Keratinocyte (primary cell): ENCODE measurements around the gene CCDC86. TPM values are rescaled to one million over a fixed set of nuclear protein-coding genes. Genes with fewer than 3 reads are reported as not detected.

ENCODE experiments used
- DNase-seq: peaks from one replicate; pipeline ENCODE4 v3.0.0-alpha.2; 2011; ENCODE audit warnings: low read depth, missing footprints, low spot score
- FAIRE-seq: peaks from 2 replicates; lab custom pipeline; 2011; peaks lifted over from hg19 to GRCh38; lab: Jason Lieb, UNC
- H2AFZ ChIP-seq: 2 replicates; pipeline ENCODE4 v1.6.0; 2012; ENCODE audit warnings: low read length, control low read depth, inconsistent platforms; ENCODE audit not compliant: control insufficient read depth
- H3K27ac ChIP-seq: 2 replicates; pipeline ENCODE4 v1.5.1; 2011; ENCODE audit warnings: low read length; ENCODE audit not compliant: control insufficient read depth, insufficient read depth
- H3K27me3 ChIP-seq: 3 replicates; pipeline ENCODE4 v1.6.0; 2011; ENCODE audit warnings: low read length; ENCODE audit not compliant: control insufficient read depth, insufficient read depth; ENCODE audit errors: extremely low read depth
- H3K36me3 ChIP-seq, 2 experiments: 2 replicates in 1 of 2; 3 replicates in 1 of 2; pipeline ENCODE4 v1.5.1; 2011; ENCODE audit warnings: low read length in 2 of 2, mild to moderate bottlenecking in 1 of 2; ENCODE audit not compliant: control insufficient read depth in 2 of 2, insufficient read depth in 2 of 2; ENCODE audit errors: extremely low read depth in 1 of 2
- H3K4me1 ChIP-seq: 3 replicates; pipeline ENCODE4 v1.5.1; 2011; ENCODE audit warnings: low read length; ENCODE audit not compliant: control insufficient read depth, insufficient read depth; ENCODE audit errors: extremely low read depth
- H3K4me2 ChIP-seq: 3 replicates; pipeline ENCODE4 v1.6.0; 2011; ENCODE audit warnings: low read depth, low read length; ENCODE audit not compliant: control insufficient read depth, insufficient read depth; ENCODE audit errors: extremely low read depth
- H3K4me3 ChIP-seq, 3 experiments: fragments of 200-600 bp in 1 of 3; sonication (generic) in 1 of 3; 2 replicates in 2 of 3; 3 replicates in 1 of 3; pipeline ENCODE4 v1.5.1; 2011 to 2016; ENCODE audit warnings: low read length in 3 of 3, mild to moderate bottlenecking in 3 of 3, control low read depth in 2 of 3, inconsistent platforms in 1 of 3, low read depth in 1 of 3, mixed read lengths in 1 of 3, mixed run types in 1 of 3, moderate library complexity in 1 of 3; ENCODE audit not compliant: control insufficient read depth in 2 of 3, insufficient read depth in 2 of 3; ENCODE audit errors: extremely low read depth in 1 of 3
- H3K79me2 ChIP-seq: 2 replicates; pipeline ENCODE4 v1.6.0; 2012; ENCODE audit warnings: low read length; ENCODE audit not compliant: control insufficient read depth, insufficient read depth
- H3K9ac ChIP-seq: 3 replicates; pipeline ENCODE4 v1.6.0; 2011; ENCODE audit warnings: low read length; ENCODE audit not compliant: control insufficient read depth, insufficient read depth; ENCODE audit errors: extremely low read depth
- H3K9me1 ChIP-seq: 3 replicates; pipeline ENCODE4 v1.6.0; 2011; ENCODE audit warnings: low read length; ENCODE audit not compliant: control insufficient read depth, insufficient read depth; ENCODE audit errors: extremely low read depth
- H3K9me3 ChIP-seq: 2 replicates; pipeline ENCODE4 v1.5.1; 2012; ENCODE audit warnings: low read depth, low read length; ENCODE audit not compliant: control insufficient read depth
- H4K20me1 ChIP-seq: 3 replicates; pipeline ENCODE4 v1.6.0; 2011; ENCODE audit warnings: low read length; ENCODE audit not compliant: control insufficient read depth, insufficient read depth; ENCODE audit errors: extremely low read depth
- EZH2 ChIP-seq: IDR thresholded peaks from one replicate; pipeline ENCODE4 v1.6.1; 2012; ENCODE audit warnings: inconsistent platforms, mild to moderate bottlenecking, low read length, moderate library complexity
- dilution Hi-C: fragments of 300-500 bp; cut with MboI; formaldehyde crosslinking; loops from one replicate; pipeline ENCODE4 v1.7.0; 2020; ENCODE audit warnings: low sequenced_read_pairs; ENCODE audit not compliant: extremely low pct_ligation_motif_present
- polyA plus RNA-seq, 5 experiments: library from polyadenylated mRNA; depleted of rRNA in 3 of 5; stranded (reverse) in 3 of 5; stranded (forward) in 1 of 5; unstranded in 1 of 5; fragments of >200 nt; gene quantifications; 1 replicate in 1 of 5; 2 replicates in 3 of 5; 3 replicates in 1 of 5; pipeline versions ENCODE4 v1.2.1 to v1.2.3, GENCODE V29; 2011 to 2012; ENCODE audit warnings: missing spikeins in 2 of 5, low read depth in 1 of 5, low replicate concordance in 1 of 5
- TF ChIP-seq, protein P1 (sequence below), 3 experiments: IDR thresholded peaks in 1 of 3; conservative IDR thresholded peaks in 1 of 3; optimal IDR thresholded peaks in 1 of 3; 2 replicates in 2 of 3; 3 replicates in 1 of 3; pipeline versions ENCODE3 to v1.5.1; 2011; ENCODE audit warnings: low read length in 3 of 3, mild to moderate bottlenecking in 3 of 3, moderate library complexity in 2 of 3, control low read depth in 1 of 3, inconsistent platforms in 1 of 3; ENCODE audit not compliant: insufficient read depth in 2 of 3; ENCODE audit errors: extremely low read depth in 1 of 3

CCDC86 gene
- polyA plus RNA-seq, 1 donor (not counting 4 experiments of a cell fraction or from before 2014, with no cell fraction given), result 29.3 TPM

DNA sequence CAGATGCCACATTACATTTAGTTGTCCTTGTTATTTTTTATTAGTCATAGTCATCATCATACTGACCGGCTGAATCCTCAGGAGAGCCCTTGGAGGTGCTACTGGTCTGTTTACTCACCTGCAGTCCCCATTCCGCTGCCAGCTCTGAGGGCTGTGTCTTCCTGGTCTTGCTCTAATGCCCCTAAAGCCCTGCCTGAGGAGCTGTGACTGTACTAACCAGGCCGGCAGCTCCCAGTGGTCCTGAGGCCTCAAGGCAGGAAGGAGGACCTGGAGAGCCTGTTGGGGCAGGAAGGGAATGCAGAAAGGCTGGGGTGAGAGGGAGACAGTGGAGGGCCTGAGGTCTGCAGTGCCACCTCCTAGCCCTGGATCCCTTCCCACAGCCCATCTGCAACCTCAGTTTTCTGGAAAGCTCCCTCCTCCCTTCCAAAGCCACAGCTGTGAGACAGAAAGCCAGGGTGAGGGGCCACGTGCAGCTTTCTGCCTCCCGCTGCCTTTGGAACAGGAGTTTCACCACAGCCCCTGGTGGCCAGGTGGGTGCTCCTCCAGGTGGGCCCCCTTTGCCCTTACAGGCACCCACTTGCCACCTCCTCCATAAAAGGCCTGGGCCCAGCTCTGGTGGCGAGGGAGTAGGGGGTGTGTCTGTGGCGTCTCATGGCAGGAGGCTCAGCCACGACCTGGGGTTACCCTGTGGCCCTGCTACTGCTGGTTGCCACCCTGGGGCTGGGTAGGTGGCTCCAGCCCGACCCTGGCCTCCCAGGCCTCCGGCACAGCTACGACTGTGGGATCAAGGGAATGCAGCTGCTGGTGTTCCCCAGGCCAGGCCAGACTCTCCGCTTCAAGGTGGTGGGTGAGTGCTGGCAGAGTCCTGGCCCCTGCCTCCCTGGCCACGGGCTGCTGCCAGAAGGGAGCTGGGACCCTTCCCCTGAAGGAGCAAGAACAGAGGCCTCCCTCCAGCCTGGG, 25.3 kb downstream of the CCDC86 start, which contains the start of gene ZP1:
ZP1 (plus strand) TSS at position 632 of the 960 bp plus-strand sequence; CDS start at position 652, 20 bp downstream.
- no peaks in the 10 kb centered on the region for H3K4me1 ChIP-seq
- no peak for TF ChIP-seq EZH2
- TF ChIP-seq, protein P1, sequence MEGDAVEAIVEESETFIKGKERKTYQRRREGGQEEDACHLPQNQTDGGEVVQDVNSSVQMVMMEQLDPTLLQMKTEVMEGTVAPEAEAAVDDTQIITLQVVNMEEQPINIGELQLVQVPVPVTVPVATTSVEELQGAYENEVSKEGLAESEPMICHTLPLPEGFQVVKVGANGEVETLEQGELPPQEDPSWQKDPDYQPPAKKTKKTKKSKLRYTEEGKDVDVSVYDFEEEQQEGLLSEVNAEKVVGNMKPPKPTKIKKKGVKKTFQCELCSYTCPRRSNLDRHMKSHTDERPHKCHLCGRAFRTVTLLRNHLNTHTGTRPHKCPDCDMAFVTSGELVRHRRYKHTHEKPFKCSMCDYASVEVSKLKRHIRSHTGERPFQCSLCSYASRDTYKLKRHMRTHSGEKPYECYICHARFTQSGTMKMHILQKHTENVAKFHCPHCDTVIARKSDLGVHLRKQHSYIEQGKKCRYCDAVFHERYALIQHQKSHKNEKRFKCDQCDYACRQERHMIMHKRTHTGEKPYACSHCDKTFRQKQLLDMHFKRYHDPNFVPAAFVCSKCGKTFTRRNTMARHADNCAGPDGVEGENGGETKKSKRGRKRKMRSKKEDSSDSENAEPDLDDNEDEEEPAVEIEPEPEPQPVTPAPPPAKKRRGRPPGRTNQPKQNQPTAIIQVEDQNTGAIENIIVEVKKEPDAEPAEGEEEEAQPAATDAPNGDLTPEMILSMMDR (optimal IDR thresholded peaks at IDR 0.05 in 1 of 3, IDR thresholded peaks at IDR 0.05 in 1 of 3, conservative IDR thresholded peaks at IDR 0.05 in 1 of 3; ENCODE audit: extremely low read depth in 1 of 3, insufficient read depth in 2 of 3, low read length in 3 of 3), result no peak
- no peak within 1 kb of the TSS for H3K9ac ChIP-seq
- H2AFZ ChIP-seq, result no peak within 1 kb of the TSS
- H3K9me3 ChIP-seq, result no peaks in the 10 kb centered on the region
- H3K4me2 ChIP-seq, result no peak within 1 kb of the TSS
- no peak for DNase-seq
- FAIRE-seq, result no peak
- dilution Hi-C loops, result no loop called here
- H3K79me2 ChIP-seq, result no peaks in the 10 kb centered on the region
- no peak within 1 kb of the TSS for H3K27ac ChIP-seq
- no peaks in the 10 kb centered on the region for H3K36me3 ChIP-seq
- H4K20me1 ChIP-seq, result no peaks in the 10 kb centered on the region
- no peaks in the 10 kb centered on the region for H3K27me3 ChIP-seq
- no peaks in the 10 kb centered on the region for H3K9me1 ChIP-seq
- H3K4me3 ChIP-seq, result no peak within 1 kb of the TSS

DNA sequence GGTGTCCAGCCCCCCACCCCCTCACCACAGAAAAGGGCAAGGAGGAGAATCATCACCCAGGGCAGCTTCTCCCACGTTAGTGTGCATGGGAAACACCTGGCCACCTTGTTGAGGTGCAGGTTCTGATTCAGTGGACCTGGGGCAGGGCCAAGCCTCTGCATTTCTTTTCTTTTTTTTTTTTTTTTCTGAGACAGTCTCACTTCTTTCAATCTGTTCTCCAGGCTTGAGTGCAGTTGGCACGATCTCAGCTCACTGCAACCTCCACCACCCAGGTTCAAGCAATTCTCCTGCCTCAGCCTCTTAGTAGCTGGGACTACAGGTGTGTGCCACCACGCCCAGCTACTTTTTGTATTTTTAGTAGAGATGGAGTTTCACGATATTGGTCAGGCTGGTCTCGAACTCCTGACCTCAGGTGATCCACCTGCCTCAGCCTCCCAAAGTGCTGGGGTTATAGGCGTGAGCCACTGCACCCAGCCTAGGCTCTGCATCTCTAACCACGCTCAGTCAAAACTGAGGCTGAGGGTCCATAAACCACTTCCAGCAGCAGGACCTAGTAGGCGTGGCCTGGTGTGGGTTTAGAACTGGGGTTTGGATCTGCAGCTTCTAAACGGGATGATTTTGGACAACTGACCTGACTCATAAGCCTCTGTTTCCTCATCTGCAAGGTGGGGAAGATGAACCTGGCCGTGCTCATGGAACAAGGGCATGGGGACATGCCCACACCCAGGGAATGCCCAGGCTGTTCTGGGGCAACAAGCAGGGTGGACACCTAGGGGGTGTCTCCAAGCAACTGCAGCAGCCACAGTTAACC, 26.2 kb downstream of the CCDC86 start:
- no peaks in the 10 kb centered on the region for H3K9me1 ChIP-seq
- H3K36me3 ChIP-seq, result no peaks in the 10 kb centered on the region
- H3K4me1 ChIP-seq, result no peaks in the 10 kb centered on the region
- no peak overlapping the region for H3K27ac ChIP-seq
- no peaks in the 10 kb centered on the region for H3K79me2 ChIP-seq
- no peak overlapping the region for H2AFZ ChIP-seq
- H3K4me3 ChIP-seq, result no peak overlapping the region
- TF ChIP-seq EZH2, result no peak
- TF ChIP-seq, protein P1 (optimal IDR thresholded peaks at IDR 0.05 in 1 of 3, IDR thresholded peaks at IDR 0.05 in 1 of 3, conservative IDR thresholded peaks at IDR 0.05 in 1 of 3; ENCODE audit: extremely low read depth in 1 of 3, insufficient read depth in 2 of 3, low read length in 3 of 3), result no peak
- dilution Hi-C loops, result no loop called here
- FAIRE-seq (no peak), DNase-seq (no peak)
- H3K9ac ChIP-seq, result no peak overlapping the region
- no peaks in the 10 kb centered on the region for H3K9me3 ChIP-seq
- no peaks in the 10 kb centered on the region for H4K20me1 ChIP-seq
- H3K27me3 ChIP-seq, result no peaks in the 10 kb centered on the region
- H3K4me2 ChIP-seq, result no peak overlapping the region
